D721Med (cell line): Measurements from ENCODE around the gene DAP3.
"Not testable (repeated sequence)": the region's sequence is repeated elsewhere in the genome, so short reads cannot be mapped to it uniquely, and the experiment has no call there.

Experiments
- DNase-seq: peaks from one replicate; pipeline ENCODE4 v3.0.0; 2011; ENCODE audit warnings: low spot score; ENCODE audit not compliant: insufficient read length
- FAIRE-seq: peaks from 2 replicates; lab custom pipeline; 2011; peaks lifted over from hg19 to GRCh38; lab: Jason Lieb, UNC
- CTCF ChIP-seq: IDR thresholded peaks from 2 replicates; pipeline ENCODE4 v1.5.1; 2012; ENCODE audit warnings: mild to moderate bottlenecking, control low read depth; ENCODE audit not compliant: insufficient read depth; ENCODE audit errors: missing control alignments

The DAP3 gene

GRCh38 chr1:155760751-155761475 lies 72.0 kb downstream of the DAP3 start:
- DNase-seq: no peak
- no peak for TF ChIP-seq CTCF
- no peak for FAIRE-seq

- no peak for FAIRE-seq
- TF ChIP-seq CTCF: no peak
- no peak for DNase-seq
These were observed 73.0 kb downstream of the DAP3 start for GRCh38 chr1:155761736-155762405.

GRCh38 chr1:155763090-155763815 lies 74.4 kb downstream of the DAP3 start:
- not testable (repeated sequence) for FAIRE-seq, DNase-seq

GRCh38 chr1:155763989-155764388 lies 75.1 kb downstream of the DAP3 start:
- not testable (repeated sequence) for FAIRE-seq

GRCh38 chr1:155767399-155767989 lies 78.6 kb downstream of the DAP3 start:
- FAIRE-seq, DNase-seq: not testable (repeated sequence)

More at GRCh38 chr1:155763989-155764388, 75.1 kb downstream of the DAP3 start:
- DNase-seq: not testable (repeated sequence)

GRCh38 chr1:155769257-155769656 lies 80.4 kb downstream of the DAP3 start:
- no peak for DNase-seq
- no peak for TF ChIP-seq CTCF
- no peak for FAIRE-seq

- DNase-seq: no peak
- TF ChIP-seq CTCF: no peak
- FAIRE-seq: peak; percentile 38
These were observed 84.3 kb downstream of the DAP3 start for GRCh38 chr1:155773221-155773620.

GRCh38 chr1:155776414-155776813 lies 87.5 kb downstream of the DAP3 start:
- no peak for TF ChIP-seq CTCF
- DNase-seq: no peak
- FAIRE-seq: no peak
